AG04449 (cell line): ENCODE results near the gene ERC2.

Source experiments
- CTCF ChIA-PET: fragments of 350-600 bp; formaldehyde crosslinking; extraction: SDS; loops from one replicate; lab custom pipeline; 2021; ENCODE audit warnings: antibody characterized with exemption; lab: Yijun Ruan, JAX
- POLR2A ChIA-PET: fragments of 400-600, 350-600 bp; formaldehyde crosslinking; extraction: SDS; loops from one replicate; lab custom pipeline; 2020; ENCODE audit warnings: antibody characterized with exemption, inconsistent platforms; lab: Yijun Ruan, JAX
- DNase-seq: peaks from one replicate; pipeline ENCODE4 v3.0.0-alpha.2; 2010; ENCODE audit warnings: low read depth, low spot score
- H3K4me3 ChIP-seq: 2 replicates; pipeline ENCODE4 v1.5.1; 2011; ENCODE audit warnings: low read depth, mild to moderate bottlenecking, control low read depth, low read length
- TF ChIP-seq, protein P1 (sequence below): IDR thresholded peaks from one replicate; pipeline ENCODE4 v1.5.1; 2011; ENCODE audit warnings: mild to moderate bottlenecking, moderate library complexity, low read length, control low read depth, inconsistent platforms; ENCODE audit not compliant: insufficient read depth; ENCODE audit errors: missing control alignments

ERC2 gene

DNA sequence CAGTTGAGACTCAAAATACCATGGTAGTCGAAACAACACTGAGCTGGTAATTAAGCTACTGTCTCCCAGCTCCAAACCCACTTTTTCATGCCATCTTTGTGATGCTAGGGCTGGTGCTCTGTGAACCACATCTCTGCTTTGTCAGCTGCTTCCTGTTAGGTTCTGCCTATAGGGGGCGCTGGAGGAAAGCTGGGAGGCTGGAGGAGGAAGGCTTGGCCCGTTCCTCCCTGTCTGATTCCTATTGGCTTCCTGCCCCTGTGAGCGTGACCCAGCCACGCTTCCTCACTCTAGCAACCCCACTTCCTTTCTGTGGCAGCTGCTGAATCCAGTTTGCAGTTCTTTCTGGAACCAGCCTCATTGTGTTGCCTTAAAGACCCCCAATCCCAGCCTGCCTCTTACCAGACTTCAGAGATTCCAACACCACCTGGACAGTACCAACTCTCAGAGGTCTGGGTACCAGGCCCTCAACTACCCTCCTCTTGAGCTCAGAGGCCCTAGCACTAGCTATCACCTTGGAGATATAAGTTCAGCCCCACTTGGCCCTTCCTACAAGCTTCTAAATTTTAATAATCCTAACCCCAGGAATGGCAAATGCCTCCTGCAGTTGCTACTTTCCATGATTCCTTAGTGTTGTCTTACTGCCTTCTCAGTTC lies 120.9 kb downstream of the ERC2 start:
- no peak overlapping the region for H3K4me3 ChIP-seq

DNA sequence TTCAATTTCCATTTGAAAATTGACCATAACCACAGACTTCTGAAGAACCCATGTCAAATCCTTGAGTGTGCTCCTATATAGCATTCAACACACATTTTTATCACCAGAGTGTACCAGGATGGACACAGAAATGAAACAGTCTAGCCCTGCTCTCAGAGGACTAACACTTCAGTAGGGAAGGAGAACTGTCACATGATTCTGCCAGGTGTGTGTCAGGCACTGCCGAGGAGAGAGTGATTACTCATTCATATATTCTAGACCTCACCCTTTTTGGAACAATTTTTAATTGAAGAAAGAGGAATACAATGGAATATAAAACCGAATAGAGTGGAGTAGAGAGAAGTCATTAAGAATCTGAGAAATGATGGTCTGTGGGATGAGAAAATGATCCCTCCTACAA lies 125.8 kb downstream of the ERC2 start:
- H3K4me3 ChIP-seq: no peak overlapping the region
- ChIA-PET CTCF (interaction anchor here (2.3 to 3.6 kb wide), 2 partner anchors 152 to 647 kb away, joined by 9 to 21 read pairs; no protein-coding TSS in a partner anchor), POLR2A (no interaction called here)
- no peak for DNase-seq
- TF ChIP-seq, protein P1, sequence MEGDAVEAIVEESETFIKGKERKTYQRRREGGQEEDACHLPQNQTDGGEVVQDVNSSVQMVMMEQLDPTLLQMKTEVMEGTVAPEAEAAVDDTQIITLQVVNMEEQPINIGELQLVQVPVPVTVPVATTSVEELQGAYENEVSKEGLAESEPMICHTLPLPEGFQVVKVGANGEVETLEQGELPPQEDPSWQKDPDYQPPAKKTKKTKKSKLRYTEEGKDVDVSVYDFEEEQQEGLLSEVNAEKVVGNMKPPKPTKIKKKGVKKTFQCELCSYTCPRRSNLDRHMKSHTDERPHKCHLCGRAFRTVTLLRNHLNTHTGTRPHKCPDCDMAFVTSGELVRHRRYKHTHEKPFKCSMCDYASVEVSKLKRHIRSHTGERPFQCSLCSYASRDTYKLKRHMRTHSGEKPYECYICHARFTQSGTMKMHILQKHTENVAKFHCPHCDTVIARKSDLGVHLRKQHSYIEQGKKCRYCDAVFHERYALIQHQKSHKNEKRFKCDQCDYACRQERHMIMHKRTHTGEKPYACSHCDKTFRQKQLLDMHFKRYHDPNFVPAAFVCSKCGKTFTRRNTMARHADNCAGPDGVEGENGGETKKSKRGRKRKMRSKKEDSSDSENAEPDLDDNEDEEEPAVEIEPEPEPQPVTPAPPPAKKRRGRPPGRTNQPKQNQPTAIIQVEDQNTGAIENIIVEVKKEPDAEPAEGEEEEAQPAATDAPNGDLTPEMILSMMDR: no peak

More for the DNA sequence above, 120.9 kb downstream of the ERC2 start:
- ChIA-PET CTCF (no interaction called here), POLR2A (no interaction called here)
- TF ChIP-seq, protein P1: peak; percentile 8
- no peak for DNase-seq

DNA sequence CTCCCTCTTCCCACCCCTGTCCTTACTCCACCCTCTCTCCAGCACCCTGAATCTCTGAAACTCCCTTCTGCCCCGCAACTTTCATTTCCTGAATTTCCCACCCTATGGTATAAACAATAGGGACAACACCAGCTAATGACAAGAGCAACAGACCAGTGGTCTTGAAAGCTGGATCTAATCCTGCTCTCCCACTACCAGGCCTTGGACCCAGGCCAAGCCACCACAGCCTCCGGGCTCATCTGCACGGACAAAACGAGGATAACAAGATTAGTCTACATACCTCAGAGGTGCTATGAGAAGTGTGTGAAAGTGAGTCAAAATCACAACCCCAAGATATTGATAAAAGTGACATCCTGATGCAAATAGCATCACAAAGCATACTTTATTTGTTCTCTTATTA lies 128.6 kb downstream of the ERC2 start:
- H3K4me3 ChIP-seq: no peak overlapping the region
- ChIA-PET POLR2A (no interaction called here), CTCF (interaction anchor here (0.6 to 3.6 kb wide), 9 partner anchors 8 to 655 kb away, joined by 3 to 21 read pairs (median 5); no protein-coding TSS in a partner anchor)
- no peak for DNase-seq
- TF ChIP-seq, protein P1: no peak

DNA sequence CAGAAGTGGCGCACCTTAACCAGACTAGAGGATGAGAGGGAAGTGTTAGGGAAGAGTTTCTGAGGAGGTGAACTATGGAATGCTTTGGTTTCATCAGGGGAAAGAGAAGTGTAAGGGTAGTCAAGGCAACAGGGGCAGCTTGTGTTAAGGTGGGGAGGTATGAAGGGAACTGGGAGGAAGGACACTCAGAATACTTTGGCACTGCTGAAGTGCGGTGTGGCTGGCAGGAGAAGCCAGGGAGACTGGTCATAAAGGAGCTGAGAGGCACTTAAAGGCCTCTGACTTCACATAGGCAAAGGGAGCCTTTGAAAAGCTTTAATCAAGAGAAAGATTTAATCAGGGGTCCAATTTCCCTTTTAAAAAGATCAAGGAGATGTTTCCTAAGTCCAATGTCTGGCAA lies 129.0 kb downstream of the ERC2 start:
- no peak for DNase-seq
- CTCF ChIA-PET: interaction anchor here (1.0 to 3.6 kb wide), 3 partner anchors 61 to 656 kb away, joined by 3 to 21 read pairs (median 4); no protein-coding TSS in a partner anchor
- no peak overlapping the region for H3K4me3 ChIP-seq
- TF ChIP-seq, protein P1: no peak
- POLR2A ChIA-PET: no interaction called here

DNA sequence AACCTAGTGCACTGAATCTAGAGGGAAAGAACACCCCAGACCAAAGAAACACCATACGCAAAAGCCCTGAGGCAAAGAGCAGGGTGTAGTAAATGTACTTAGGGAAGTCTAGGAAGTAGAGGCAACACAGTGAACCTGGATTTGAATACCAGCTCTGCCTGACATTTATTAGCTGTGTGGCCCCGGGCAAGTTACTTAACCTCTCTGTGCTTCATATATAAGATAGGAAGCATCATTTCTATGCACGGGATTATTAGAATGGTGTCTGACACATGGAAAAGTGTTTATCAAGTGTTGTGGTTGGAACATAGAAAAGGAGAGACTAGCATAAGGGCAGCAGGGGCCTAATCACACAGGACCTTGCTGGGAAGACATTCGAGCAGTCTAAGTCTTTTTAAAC lies 132.2 kb downstream of the ERC2 start:
- DNase-seq: no peak
- ChIA-PET POLR2A (no interaction called here), CTCF (no interaction called here)
- TF ChIP-seq, protein P1: no peak
- no peak overlapping the region for H3K4me3 ChIP-seq

DNA sequence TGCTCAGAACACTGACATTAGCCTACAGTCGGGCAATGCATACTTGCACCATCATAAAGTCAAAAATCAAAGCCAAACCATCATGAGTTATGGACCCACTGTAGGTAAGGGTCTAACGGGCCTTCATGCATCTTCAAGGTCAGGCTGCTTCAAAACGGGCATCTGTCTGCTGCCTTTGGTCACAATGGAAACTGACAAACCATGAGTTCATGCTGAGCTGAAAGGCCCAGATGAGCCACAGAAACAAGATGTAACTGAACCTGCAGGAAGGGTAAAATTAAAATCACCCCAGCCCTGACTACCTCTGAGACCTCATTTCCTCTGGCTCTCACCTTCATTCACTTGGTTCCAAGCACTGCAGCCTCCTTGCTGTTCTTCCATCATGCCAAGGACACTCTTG lies 143.8 kb downstream of the ERC2 start:
- CTCF ChIA-PET: no interaction called here
- H3K4me3 ChIP-seq: no peak overlapping the region
- DNase-seq: no peak
- POLR2A ChIA-PET: no interaction called here
- TF ChIP-seq, protein P1: no peak
